ENCODE data around the gene HAPSTR1. TPM values are rescaled to one million over a fixed set of nuclear protein-coding genes. Genes with fewer than 3 reads are reported as not detected.

Gene HAPSTR1
- polyA plus RNA-seq, 1 donor, result 31.4 TPM

DNA sequence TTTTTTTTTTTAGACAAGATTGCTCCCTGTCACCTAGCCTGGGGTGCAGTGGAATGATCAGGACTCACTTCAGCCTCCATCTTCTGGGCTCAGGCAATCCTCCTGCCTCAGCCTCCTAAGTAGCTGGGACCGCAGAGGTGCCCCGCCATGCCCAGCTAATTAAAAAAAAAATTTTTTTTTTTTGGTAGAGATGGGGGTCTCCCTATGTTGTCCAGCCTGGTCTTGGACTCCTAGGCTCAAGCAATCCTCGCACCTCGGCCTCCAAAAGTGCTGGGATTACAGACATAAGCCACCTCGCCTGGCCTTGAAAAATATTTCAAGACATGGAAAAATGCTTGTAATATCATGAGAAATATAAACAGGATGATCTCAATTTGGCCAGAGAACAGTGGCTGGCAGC lies 42.9 kb downstream of the HAPSTR1 start:
- WGBS (ENCODE audit: insufficient coverage, low lambda C conversion rate), result no CpG with 5 or more reads among the region's 5 CpGs
- Histone ChIP-seq H3K27ac (ENCODE audit: low read length) (no peak overlapping the region), H3K4me3 (ENCODE audit: low read length) (no peak overlapping the region), H3K4me1 (ENCODE audit: control insufficient read depth, insufficient read depth, low read length) (no peaks in the 10 kb centered on the region), H3K27me3 (ENCODE audit: control insufficient read depth, insufficient read depth, low read length) (peaks cover 10% of the 10 kb centered on the region), H3K36me3 (ENCODE audit: control insufficient read depth, insufficient read depth, low read length) (no peaks in the 10 kb centered on the region), H3K9me3 (ENCODE audit: control insufficient read depth, low read depth, low read length) (no peaks in the 10 kb centered on the region)
- no peak for DNase-seq

DNA sequence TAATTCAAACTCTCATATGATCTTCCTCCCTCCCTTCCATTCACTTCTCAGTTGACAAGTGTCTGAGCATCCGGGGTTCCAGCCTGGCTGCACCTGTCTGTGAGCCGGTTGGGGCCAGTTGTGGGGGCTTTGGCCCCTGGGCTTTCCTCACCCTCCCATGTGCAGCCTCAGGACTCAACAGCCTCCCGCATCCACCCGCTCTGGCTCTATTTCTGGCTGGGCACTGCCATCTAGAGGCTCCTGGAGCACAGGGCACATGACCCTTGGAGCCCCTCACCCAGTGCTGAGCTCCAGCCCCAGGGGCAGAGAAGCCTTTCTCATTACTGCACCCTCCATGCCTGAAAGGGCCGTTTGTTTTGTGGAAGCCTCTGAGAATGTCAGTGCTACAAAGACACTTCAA lies 43.3 kb downstream of the HAPSTR1 start:
- WGBS (ENCODE audit: insufficient coverage, low lambda C conversion rate), result no CpG with 5 or more reads among the region's 5 CpGs

DNA sequence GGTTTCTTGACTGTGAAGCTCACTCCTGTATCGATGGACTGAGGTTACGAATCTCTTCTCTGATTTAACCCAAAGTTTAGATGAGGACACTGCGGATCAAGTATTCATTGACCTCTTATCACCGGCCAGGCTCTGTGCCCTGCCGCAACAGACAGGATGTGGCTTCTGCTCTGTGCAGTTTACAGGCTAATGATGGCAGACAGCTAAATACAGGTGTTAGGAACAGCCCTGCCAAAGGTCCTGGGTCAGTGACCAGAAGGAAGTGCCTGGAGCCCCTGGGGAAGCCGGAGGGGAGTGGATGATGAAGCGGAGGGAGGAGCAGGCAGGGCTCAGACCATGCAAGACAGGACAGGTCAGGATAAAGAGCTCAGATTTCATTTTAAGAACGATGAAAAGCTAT lies 44.4 kb downstream of the HAPSTR1 start:
- Histone ChIP-seq H3K9me3 (ENCODE audit: control insufficient read depth, low read depth, low read length) (no peaks in the 10 kb centered on the region), H3K4me1 (ENCODE audit: control insufficient read depth, insufficient read depth, low read length) (no peaks in the 10 kb centered on the region), H3K27ac (ENCODE audit: low read length) (no peak overlapping the region), H3K36me3 (ENCODE audit: control insufficient read depth, insufficient read depth, low read length) (no peaks in the 10 kb centered on the region), H3K27me3 (ENCODE audit: control insufficient read depth, insufficient read depth, low read length) (peaks cover 10% of the 10 kb centered on the region), H3K4me3 (ENCODE audit: low read length) (no peak overlapping the region)
- no peak for DNase-seq
- 100% methylated on average over 2 of the region's 8 CpGs for WGBS (ENCODE audit: insufficient coverage, low lambda C conversion rate)

More for the DNA sequence above, 43.3 kb downstream of the HAPSTR1 start:
- Histone ChIP-seq H3K36me3 (ENCODE audit: control insufficient read depth, insufficient read depth, low read length) (no peaks in the 10 kb centered on the region), H3K4me1 (ENCODE audit: control insufficient read depth, insufficient read depth, low read length) (no peaks in the 10 kb centered on the region), H3K27me3 (ENCODE audit: control insufficient read depth, insufficient read depth, low read length) (peaks cover 10% of the 10 kb centered on the region), H3K4me3 (ENCODE audit: low read length) (no peak overlapping the region), H3K9me3 (ENCODE audit: control insufficient read depth, low read depth, low read length) (no peaks in the 10 kb centered on the region), H3K27ac (ENCODE audit: low read length) (no peak overlapping the region)
- DNase-seq, result peak; percentile 23 to 37

DNA sequence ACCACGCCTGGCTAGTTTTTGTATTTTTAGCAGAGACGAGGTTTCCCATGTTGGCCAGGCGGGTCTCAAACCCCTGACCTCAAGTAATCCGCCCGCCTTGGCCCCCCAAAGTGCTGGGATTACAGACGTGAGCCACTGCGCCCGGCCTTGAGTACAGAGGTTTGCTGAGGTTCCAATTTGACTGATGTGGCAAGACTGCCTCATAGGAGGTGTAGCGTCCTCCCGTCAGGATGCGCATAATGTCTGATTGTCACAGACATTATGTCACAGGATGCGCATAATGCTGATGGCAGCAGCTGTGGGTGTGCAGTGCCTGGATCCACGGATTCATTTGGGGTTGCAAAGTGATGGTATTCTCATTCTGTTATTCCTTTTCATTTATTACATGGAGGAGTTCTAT lies 45.2 kb downstream of the HAPSTR1 start:
- H3K36me3 ChIP-seq (ENCODE audit: control insufficient read depth, insufficient read depth, low read length), result no peaks in the 10 kb centered on the region
- H3K9me3 ChIP-seq (ENCODE audit: control insufficient read depth, low read depth, low read length), result no peaks in the 10 kb centered on the region
- no peak overlapping the region for H3K4me3 ChIP-seq (ENCODE audit: low read length)
- WGBS (ENCODE audit: insufficient coverage, low lambda C conversion rate), result no CpG with 5 or more reads among the region's 13 CpGs
- H3K4me1 ChIP-seq (ENCODE audit: control insufficient read depth, insufficient read depth, low read length), result no peaks in the 10 kb centered on the region
- no peak overlapping the region for H3K27ac ChIP-seq (ENCODE audit: low read length)
- peaks cover 10% of the 10 kb centered on the region for H3K27me3 ChIP-seq (ENCODE audit: control insufficient read depth, insufficient read depth, low read length)
- no peak for DNase-seq

DNA sequence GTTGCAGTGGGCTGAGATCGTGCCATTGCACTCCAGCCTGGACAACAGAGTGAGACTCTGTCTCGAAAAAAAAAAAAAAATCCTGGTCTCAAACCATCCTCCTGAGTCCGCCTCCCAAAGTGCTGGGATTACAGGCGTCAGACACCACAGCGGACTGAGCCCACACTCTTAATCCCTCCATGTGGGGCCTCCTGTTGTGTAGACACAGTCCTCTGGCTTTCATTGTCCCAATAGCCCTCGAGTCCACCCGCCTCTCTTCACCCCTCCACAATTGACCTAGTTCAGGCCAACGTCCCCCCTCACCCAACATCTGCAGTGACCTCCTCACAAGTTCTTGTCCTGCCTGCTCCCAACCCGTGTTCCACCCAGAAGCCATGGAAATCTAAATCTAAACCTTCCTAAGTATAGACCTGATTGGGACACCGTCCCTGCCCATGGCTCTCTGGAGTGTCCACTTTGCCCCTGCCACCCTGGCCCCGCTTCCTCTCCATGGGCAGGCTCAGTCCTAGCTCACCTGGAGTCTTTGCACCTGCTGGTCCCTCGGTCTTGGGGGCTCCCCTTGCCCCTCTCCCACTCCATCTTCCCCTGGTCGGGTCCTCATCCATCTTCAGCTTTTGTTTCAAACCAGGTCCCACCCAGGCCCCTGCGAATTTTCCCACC lies 46.7 kb downstream of the HAPSTR1 start:
- Histone ChIP-seq H3K4me3 (ENCODE audit: low read length) (no peak overlapping the region), H3K4me1 (ENCODE audit: control insufficient read depth, insufficient read depth, low read length) (no peaks in the 10 kb centered on the region), H3K9me3 (ENCODE audit: control insufficient read depth, low read depth, low read length) (no peaks in the 10 kb centered on the region), H3K36me3 (ENCODE audit: control insufficient read depth, insufficient read depth, low read length) (no peaks in the 10 kb centered on the region), H3K27ac (ENCODE audit: low read length) (no peak overlapping the region), H3K27me3 (ENCODE audit: control insufficient read depth, insufficient read depth, low read length) (peaks cover 10% of the 10 kb centered on the region)
- DNase-seq, result no peak
- WGBS (ENCODE audit: insufficient coverage, low lambda C conversion rate), result no CpG with 5 or more reads among the region's 14 CpGs

DNA sequence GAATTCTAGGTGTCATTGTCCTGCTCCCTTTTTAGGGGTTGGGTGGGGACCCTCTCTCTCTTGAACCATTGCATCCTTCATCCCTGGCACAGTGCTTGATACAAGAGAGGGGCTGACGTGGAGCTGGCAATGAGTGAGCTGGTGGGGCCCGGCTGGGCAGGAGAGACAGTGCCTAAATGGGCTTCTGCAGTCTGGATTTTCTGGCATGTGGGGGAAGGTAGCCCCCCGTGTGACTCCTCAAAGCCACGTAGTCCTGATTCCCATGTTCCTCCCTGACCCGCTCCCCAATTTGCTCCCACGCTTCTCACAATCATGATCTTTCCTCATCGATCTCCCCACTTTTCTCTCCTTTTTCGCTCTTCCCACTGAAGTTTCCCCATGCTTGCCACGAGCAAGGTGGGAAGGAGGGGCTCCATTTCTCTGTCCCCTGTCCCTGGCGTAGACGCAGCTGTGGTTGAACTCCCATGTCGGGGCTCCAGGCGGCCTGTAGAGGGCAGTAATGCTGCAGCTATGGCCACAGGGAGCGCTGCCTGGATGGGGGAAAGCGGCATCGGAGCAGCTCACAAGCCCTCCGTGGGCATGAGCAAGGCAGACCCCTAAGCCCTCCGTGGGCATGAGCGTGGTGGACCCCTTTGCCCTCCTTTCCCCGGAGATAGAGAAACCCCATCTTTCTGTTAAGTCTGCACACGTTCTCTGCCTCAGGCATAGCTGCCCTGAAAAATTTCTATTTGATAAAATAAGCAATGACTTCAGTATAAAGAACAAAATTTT lies 47.5 kb downstream of the HAPSTR1 start:
- Histone ChIP-seq H3K27ac (ENCODE audit: low read length) (no peak overlapping the region), H3K36me3 (ENCODE audit: control insufficient read depth, insufficient read depth, low read length) (no peaks in the 10 kb centered on the region), H3K9me3 (ENCODE audit: control insufficient read depth, low read depth, low read length) (no peaks in the 10 kb centered on the region), H3K27me3 (ENCODE audit: control insufficient read depth, insufficient read depth, low read length) (peaks cover 10% of the 10 kb centered on the region), H3K4me1 (ENCODE audit: control insufficient read depth, insufficient read depth, low read length) (no peaks in the 10 kb centered on the region), H3K4me3 (ENCODE audit: low read length) (no peak overlapping the region)
- no CpG with 5 or more reads among the region's 21 CpGs for WGBS (ENCODE audit: insufficient coverage, low lambda C conversion rate)
- DNase-seq, result peak; percentile 33 to 39

DNA sequence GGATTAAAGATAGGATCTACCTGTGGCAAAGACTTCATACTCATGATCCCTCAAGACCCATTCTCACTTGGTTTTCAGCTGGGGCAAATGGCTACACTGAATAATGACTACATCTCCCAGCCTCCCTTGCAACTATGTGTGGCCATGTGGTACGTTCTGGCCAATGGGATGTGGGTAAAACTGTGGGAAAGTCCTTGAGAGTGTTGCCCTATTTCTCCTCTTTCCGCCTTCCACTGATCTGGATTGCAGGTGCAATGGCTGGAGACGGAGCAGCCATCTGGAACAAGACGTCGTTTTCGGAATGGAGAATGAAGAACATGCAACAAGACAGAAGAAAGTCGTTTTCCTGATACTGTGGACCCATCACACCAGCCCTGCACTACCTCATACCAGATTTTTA lies 48.5 kb downstream of the HAPSTR1 start:
- Histone ChIP-seq H3K4me1 (ENCODE audit: control insufficient read depth, insufficient read depth, low read length) (no peaks in the 10 kb centered on the region), H3K36me3 (ENCODE audit: control insufficient read depth, insufficient read depth, low read length) (no peaks in the 10 kb centered on the region), H3K9me3 (ENCODE audit: control insufficient read depth, low read depth, low read length) (no peaks in the 10 kb centered on the region), H3K4me3 (ENCODE audit: low read length) (no peak overlapping the region), H3K27ac (ENCODE audit: low read length) (no peak overlapping the region), H3K27me3 (ENCODE audit: control insufficient read depth, insufficient read depth, low read length) (peaks cover 10% of the 10 kb centered on the region)
- no CpG with 5 or more reads among the region's 7 CpGs for WGBS (ENCODE audit: insufficient coverage, low lambda C conversion rate)
- DNase-seq, result no peak

Other genes starting within 250 kb of the HAPSTR1 start
- gene CARHSP1, start 222.6 kb upstream of the HAPSTR1 start, polyA plus RNA-seq, result 81.0 TPM
- gene LITAFD, start 209.3 kb upstream of the HAPSTR1 start, polyA plus RNA-seq, result 1.8 TPM
- gene USP7, start 127.7 kb upstream of the HAPSTR1 start, polyA plus RNA-seq, result 110 TPM